Measurements from ENCODE around the gene PARP11. TPM values are rescaled to one million over a fixed set of nuclear protein-coding genes. Genes with fewer than 3 reads are reported as not detected.

The PARP11 gene
- 5.5 and 6.2 TPM in 2 replicates for total RNA-seq
- polyA plus RNA-seq (2012), result 4.9 TPM

GRCh38 chr12:3872800-3873636 is at the start of gene PARP11:
TSS of gene PARP11 (minus strand) at chr12:3873399. CDS start at chr12:3873229, 170 bp downstream.
- peak; percentile 97 for DNase-seq (ENCODE audit: low read depth)

- no peak for DNase-seq (ENCODE audit: low read depth)
Measured at GRCh38 chr12:3922033-3922432, 48.8 kb upstream of the PARP11 start.

GRCh38 chr12:3921526-3921925 is 48.3 kb upstream of the PARP11 start:
- no peak for DNase-seq (ENCODE audit: low read depth)

- DNase-seq (ENCODE audit: low read depth), result no peak
Measured at GRCh38 chr12:3921151-3921471, 47.9 kb upstream of the PARP11 start.

- no peak for DNase-seq (ENCODE audit: low read depth)
Measured at GRCh38 chr12:3920351-3921150, 47.4 kb upstream of the PARP11 start.

GRCh38 chr12:3913278-3913677 is 40.1 kb upstream of the PARP11 start:
- DNase-seq (ENCODE audit: low read depth), result no peak

- DNase-seq (ENCODE audit: low read depth), result no peak
Measured at GRCh38 chr12:3912863-3913262, 39.7 kb upstream of the PARP11 start.

GRCh38 chr12:3911409-3911808 is 38.2 kb upstream of the PARP11 start:
- no peak for DNase-seq (ENCODE audit: low read depth)

GRCh38 chr12:3905664-3906063 is 32.5 kb upstream of the PARP11 start:
- no peak for DNase-seq (ENCODE audit: low read depth)

- no peak for DNase-seq (ENCODE audit: low read depth)
Measured at GRCh38 chr12:3904999-3905398, 31.8 kb upstream of the PARP11 start.

GRCh38 chr12:3902921-3903320 is 29.7 kb upstream of the PARP11 start:
- no peak for DNase-seq (ENCODE audit: low read depth)

- no peak for DNase-seq (ENCODE audit: low read depth)
Measured at GRCh38 chr12:3901116-3901515, 27.9 kb upstream of the PARP11 start.

GRCh38 chr12:3898756-3899155 is 25.6 kb upstream of the PARP11 start:
- DNase-seq (ENCODE audit: low read depth), result no peak

GRCh38 chr12:3897371-3897971 is 24.3 kb upstream of the PARP11 start:
- DNase-seq (ENCODE audit: low read depth), result no peak

- DNase-seq (ENCODE audit: low read depth), result no peak
Measured at GRCh38 chr12:3896801-3897351, 23.7 kb upstream of the PARP11 start.

- DNase-seq (ENCODE audit: low read depth), result no peak
Measured at GRCh38 chr12:3896356-3896755, 23.2 kb upstream of the PARP11 start.

GRCh38 chr12:3892631-3893030 is 19.4 kb upstream of the PARP11 start:
- no peak for DNase-seq (ENCODE audit: low read depth)

- no peak for DNase-seq (ENCODE audit: low read depth)
Measured at GRCh38 chr12:3891201-3891600, 18.0 kb upstream of the PARP11 start.

- DNase-seq (ENCODE audit: low read depth), result no peak
Measured at GRCh38 chr12:3888659-3889058, 15.5 kb upstream of the PARP11 start.

- peak; percentile 66 for DNase-seq (ENCODE audit: low read depth)
Measured at GRCh38 chr12:3885277-3886094, 12.3 kb upstream of the PARP11 start.

GRCh38 chr12:3884671-3885070 is 11.5 kb upstream of the PARP11 start:
- no peak for DNase-seq (ENCODE audit: low read depth)
